Esophagus squamous epithelium (tissue), 5 donors: ENCODE results near the gene KDM6B. TPM values are rescaled to one million over a fixed set of nuclear protein-coding genes. Genes with fewer than 3 reads are reported as not detected.

Source experiments
- DNase-seq: peaks from one replicate; lab custom pipeline; 2025; lab: John Stamatoyannopoulos, UW
- H3K27ac ChIP-seq, 4 donors: fragments of 200-600 bp; sonication (generic); one replicate each; pipeline ENCODE4 v1.5.1; 2016 to 2019; ENCODE audit warnings: mild to moderate bottlenecking in 1 of 4
- H3K27me3 ChIP-seq, 4 donors: fragments of 200-600 bp; sonication (generic); 1 replicate in 3 of 4; 2 replicates in 1 of 4; pipeline versions ENCODE4 v1.5.1 to v1.6.0; 2017 to 2021; ENCODE audit warnings: antibody characterized with exemption in 1 of 4
- H3K36me3 ChIP-seq, 3 donors: fragments of 200-600 bp; sonication (generic); one replicate each; pipeline ENCODE4 v1.5.1; 2016 to 2019
- H3K4me1 ChIP-seq, 3 donors: fragments of 200-600 bp; sonication (generic); one replicate each; pipeline ENCODE4 v1.5.1; 2017 to 2019
- H3K4me3 ChIP-seq, 4 donors: fragments of 200-600 bp; sonication (generic); 1 replicate in 3 of 4; 2 replicates in 1 of 4; pipeline ENCODE4 v1.5.1; 2016 to 2019; ENCODE audit warnings: mild to moderate bottlenecking in 2 of 4, moderate library complexity in 1 of 4
- H3K9me3 ChIP-seq, 3 donors: fragments of 200-600 bp; sonication (generic); one replicate each; pipeline ENCODE4 v1.5.1; 2016 to 2019
- CTCF ChIP-seq, 6 experiments: fragments of 450-650 bp in 4 of 6; fragments of 200-600 bp in 2 of 6; sonication (generic) in 2 of 6; IDR thresholded peaks; one replicate each; pipeline ENCODE4 v1.5.1; 2016 to 2019; ENCODE audit warnings: antibody characterized with exemption in 6 of 6, mild to moderate bottlenecking in 4 of 6, moderate library complexity in 4 of 6
- POLR2A ChIP-seq, 4 donors: fragments of 450-650 bp; IDR thresholded peaks; one replicate each; pipeline ENCODE4 v1.6.1; 2017; ENCODE audit warnings: antibody characterized with exemption in 4 of 4, mild to moderate bottlenecking in 4 of 4, moderate library complexity in 3 of 4
- WGBS, 2 donors: methylation state at CpG; one replicate each; pipeline ENCODE4 v1.1.5; 2018; 5-methylcytosine and 5-hydroxymethylcytosine counted together
- intact Hi-C: fragments of 100-400 bp; cut with DNase I; formaldehyde crosslinking; loops from one replicate; pipeline ENCODE4 v1.15.0; 2022
- total RNA-seq, 4 donors: library from RNA; depleted of rRNA; stranded (reverse); fragments of >200 nt; gene quantifications; one replicate each; pipeline ENCODE4 v1.1.0, GENCODE V29; 2016
- donor health status: DM: yes; HTN: yes; CAD: no.

KDM6B gene
- total RNA-seq, 4 donors from 2014 or later: 6.7 to 14.6 (median 7.5) TPM

GRCh38 chr17:7816926-7817642 is 16.9 kb upstream of the KDM6B start:
- DNase-seq: no peak
- Histone ChIP-seq H3K4me1 (peaks cover 0 to 4% (median 0%) of the 10 kb centered on the region in 3 donors), H3K9me3 (no peaks in the 10 kb centered on the region), H3K4me3 (no peak overlapping the region), H3K27me3 (peaks cover 0 to 10% (median 0%) of the 10 kb centered on the region in 4 donors), H3K27ac (no peak overlapping the region), H3K36me3 (no peaks in the 10 kb centered on the region)
- intact Hi-C loops: loop anchor here (10.0 kb wide), 1 partner anchor 72 kb away; no protein-coding TSS in a partner anchor
- TF ChIP-seq POLR2A (IDR thresholded peaks at IDR 0.05) (no peak), CTCF (IDR thresholded peaks at IDR 0.05) (no peak)
- 70 to 81% methylated on average over 6 to 8 of the region's 10 CpGs for whole genome bisulfite sequencing, 2 donors

- H3K27ac ChIP-seq: no peak overlapping the region
- whole genome bisulfite sequencing, 2 donors: 80% methylated on average over 8 of the region's 9 CpGs; no CpG with 5 or more reads in 1 of the 2 donors
- DNase-seq: no peak
- TF ChIP-seq CTCF (IDR thresholded peaks at IDR 0.05) (no peak), POLR2A (IDR thresholded peaks at IDR 0.05) (no peak)
- H3K36me3 ChIP-seq: no peaks in the 10 kb centered on the region
- H3K27me3 ChIP-seq: peaks cover 0 to 10% (median 0%) of the 10 kb centered on the region in 4 donors
- intact Hi-C loops: loop anchor here (10.0 kb wide), 1 partner anchor 73 kb away; no protein-coding TSS in a partner anchor
- no peak overlapping the region for H3K4me3 ChIP-seq
- H3K4me1 ChIP-seq: peaks cover 0 to 4% (median 0%) of the 10 kb centered on the region in 3 donors
- H3K9me3 ChIP-seq: no peaks in the 10 kb centered on the region
Measured at GRCh38 chr17:7817643-7817964, 16.4 kb upstream of the KDM6B start.

GRCh38 chr17:7818026-7818425 is 16.0 kb upstream of the KDM6B start:
- 85 to 89% methylated on average over 6 to 7 of the region's 10 CpGs for WGBS, 2 donors
- intact Hi-C loops: loop anchor here (10.0 kb wide), 1 partner anchor 73 kb away; no protein-coding TSS in a partner anchor
- H3K27ac ChIP-seq: no peak overlapping the region
- no peaks in the 10 kb centered on the region for H3K9me3 ChIP-seq
- H3K4me3 ChIP-seq: no peak overlapping the region
- TF ChIP-seq CTCF (IDR thresholded peaks at IDR 0.05) (no peak), POLR2A (IDR thresholded peaks at IDR 0.05) (no peak)
- H3K36me3 ChIP-seq: no peaks in the 10 kb centered on the region
- H3K4me1 ChIP-seq: peaks cover 0 to 4% (median 0%) of the 10 kb centered on the region in 3 donors
- no peak for DNase-seq
- H3K27me3 ChIP-seq: peaks cover 0 to 10% (median 0%) of the 10 kb centered on the region in 4 donors

- 78 to 86% methylated on average over 22 to 23 of the region's 27 CpGs for WGBS, 2 donors
- H3K4me3 ChIP-seq: no peak overlapping the region
- peaks cover 0 to 4% (median 0%) of the 10 kb centered on the region in 3 donors for H3K4me1 ChIP-seq
- H3K9me3 ChIP-seq: no peaks in the 10 kb centered on the region
- H3K36me3 ChIP-seq: no peaks in the 10 kb centered on the region
- intact Hi-C loops: loop anchor here (10.0 kb wide), 1 partner anchor 74 kb away; no protein-coding TSS in a partner anchor
- H3K27ac ChIP-seq: no peak overlapping the region
- peaks cover 0 to 10% (median 0%) of the 10 kb centered on the region in 4 donors for H3K27me3 ChIP-seq
- DNase-seq: no peak
- TF ChIP-seq CTCF (IDR thresholded peaks at IDR 0.05) (no peak), POLR2A (IDR thresholded peaks at IDR 0.05) (no peak)
Measured at GRCh38 chr17:7818746-7819645, 15.0 kb upstream of the KDM6B start.
